CD4-positive, alpha-beta T cell (primary cell): ENCODE data around the gene NCKIPSD. TPM values are rescaled to one million over a fixed set of nuclear protein-coding genes. Genes with fewer than 3 reads are reported as not detected.
A peak's percentile ranks its signal among the peaks of the same experiment; 100 is the strongest.
"Not testable (repeated sequence)": the region's sequence is repeated elsewhere in the genome, so short reads cannot be mapped to it uniquely, and the experiment has no call there.

Source experiments
- ATAC-seq: fragments of 200-7000 bp; cut with Tn5 transposase; one replicate; pipeline ENCODE4 v1.10.0; 2022; ENCODE audit warnings: mild to moderate bottlenecking; ENCODE audit not compliant: poor library complexity
- CTCF ChIA-PET: fragments of 350-600 bp; sonication (Branson Sonifier 250); formaldehyde crosslinking; loops from one replicate; lab custom pipeline; 2021; ENCODE audit warnings: antibody characterized with exemption, inconsistent platforms; lab: Charles Lee
- POLR2A ChIA-PET: fragments of 350-600 bp; sonication (Branson Sonifier 250); formaldehyde crosslinking; loops from one replicate; lab custom pipeline; 2021; ENCODE audit warnings: antibody characterized with exemption, inconsistent platforms; lab: Charles Lee
- DNase-seq, 14 experiments: peaks; one replicate each; pipeline ENCODE4 v3.0.0-alpha.2; 2013 to 2020; ENCODE audit warnings: mixed read lengths in 2 of 14
- H3K27ac ChIP-seq, 2 donors: one replicate each; pipeline versions ENCODE4 v1.5.1 to v1.7.0; 2013; ENCODE audit warnings: low read length in 2 of 2, low read depth in 1 of 2, mild to moderate bottlenecking in 1 of 2
- H3K27me3 ChIP-seq, 2 experiments: 1 replicate in 1 of 2; 2 replicates in 1 of 2; pipeline versions ENCODE4 v1.6.1 to v1.7.0; 2013; ENCODE audit warnings: low read length in 2 of 2, control low read depth in 1 of 2, mild to moderate bottlenecking in 1 of 2, moderate library complexity in 1 of 2; ENCODE audit not compliant: insufficient read depth in 2 of 2, control insufficient read depth in 1 of 2
- H3K36me3 ChIP-seq: one replicate; pipeline ENCODE4 v1.6.1; 2013; ENCODE audit warnings: low read length, control low read depth; ENCODE audit not compliant: insufficient read depth
- H3K4me1 ChIP-seq: one replicate; pipeline ENCODE4 v1.6.1; 2013; ENCODE audit warnings: low read length, control low read depth; ENCODE audit not compliant: insufficient read depth
- H3K4me3 ChIP-seq: one replicate; pipeline ENCODE4 v1.5.1; 2013; ENCODE audit warnings: mild to moderate bottlenecking, low read length, moderate library complexity
- H3K9me3 ChIP-seq, 2 experiments: 1 replicate in 1 of 2; 2 replicates in 1 of 2; pipeline versions ENCODE4 v1.6.1 to v1.7.0; 2013; ENCODE audit warnings: low read length in 2 of 2, mild to moderate bottlenecking in 2 of 2, control low read depth in 1 of 2, moderate library complexity in 1 of 2; ENCODE audit not compliant: control insufficient read depth in 1 of 2, insufficient read depth in 1 of 2
- H3K27ac Mint-ChIP-seq: one replicate; pipeline ENCODE4 v1.8.0; 2020; ENCODE audit warnings: mixed read lengths
- H3K27me3 Mint-ChIP-seq: one replicate; pipeline ENCODE4 v1.8.0; 2021; ENCODE audit warnings: mixed read lengths
- H3K36me3 Mint-ChIP-seq: one replicate; pipeline ENCODE4 v1.8.0; 2021; ENCODE audit warnings: low read depth, mixed read lengths
- H3K4me1 Mint-ChIP-seq: one replicate; pipeline ENCODE4 v1.8.0; 2021; ENCODE audit warnings: low read depth, mixed read lengths
- H3K4me3 Mint-ChIP-seq: one replicate; pipeline ENCODE4 v1.8.0; 2020; ENCODE audit warnings: mild to moderate bottlenecking, mixed read lengths
- H3K9me3 Mint-ChIP-seq: one replicate; pipeline ENCODE4 v1.8.0; 2020; ENCODE audit warnings: mixed read lengths
- intact Hi-C, 2 experiments: fragments of 100-400 bp; cut with DNase I in 1 of 2; cut with micrococcal nuclease in 1 of 2; formaldehyde crosslinking; loops; one replicate each; pipeline versions ENCODE4 v1.15.1 to v1.9.0; 2023 to 2025; cut with DNase I, micrococcal nuclease
- polyA plus RNA-seq, 2 donors: library from polyadenylated mRNA; unstranded; fragments of 120-200 nt; gene quantifications; one replicate each; pipeline ENCODE4 v1.2.1, GENCODE V29; 2013
- total RNA-seq, 174 experiments: library from RNA in 2 of 174; stranded (reverse) in 2 of 174; gene quantifications; one replicate each; pipeline ENCODE4 v1.2.3 and lab custom pipeline; 2021 to 2026
- TF ChIP-seq, protein P1 (sequence below): fragments of 200-600 bp; IDR thresholded peaks from one replicate; pipeline ENCODE4 v1.8.0; 2022; ENCODE audit warnings: antibody characterized with exemption, mild to moderate bottlenecking

Gene NCKIPSD
- total RNA-seq = 10 to 100 TPM in 1 of 2 experiments, 1 to 10 TPM in 1; 9.7 to 10.8 TPM
- polyA plus RNA-seq (2013, experiment 1 of 2) = 10.1 TPM
- 13.1 TPM for polyA plus RNA-seq (2013, experiment 2 of 2)
- total RNA-seq (lab: John Stamatoyannopoulos, UW) = 4.6 to 80.2 (median 21.6) reads per million in 172 experiments

DNA sequence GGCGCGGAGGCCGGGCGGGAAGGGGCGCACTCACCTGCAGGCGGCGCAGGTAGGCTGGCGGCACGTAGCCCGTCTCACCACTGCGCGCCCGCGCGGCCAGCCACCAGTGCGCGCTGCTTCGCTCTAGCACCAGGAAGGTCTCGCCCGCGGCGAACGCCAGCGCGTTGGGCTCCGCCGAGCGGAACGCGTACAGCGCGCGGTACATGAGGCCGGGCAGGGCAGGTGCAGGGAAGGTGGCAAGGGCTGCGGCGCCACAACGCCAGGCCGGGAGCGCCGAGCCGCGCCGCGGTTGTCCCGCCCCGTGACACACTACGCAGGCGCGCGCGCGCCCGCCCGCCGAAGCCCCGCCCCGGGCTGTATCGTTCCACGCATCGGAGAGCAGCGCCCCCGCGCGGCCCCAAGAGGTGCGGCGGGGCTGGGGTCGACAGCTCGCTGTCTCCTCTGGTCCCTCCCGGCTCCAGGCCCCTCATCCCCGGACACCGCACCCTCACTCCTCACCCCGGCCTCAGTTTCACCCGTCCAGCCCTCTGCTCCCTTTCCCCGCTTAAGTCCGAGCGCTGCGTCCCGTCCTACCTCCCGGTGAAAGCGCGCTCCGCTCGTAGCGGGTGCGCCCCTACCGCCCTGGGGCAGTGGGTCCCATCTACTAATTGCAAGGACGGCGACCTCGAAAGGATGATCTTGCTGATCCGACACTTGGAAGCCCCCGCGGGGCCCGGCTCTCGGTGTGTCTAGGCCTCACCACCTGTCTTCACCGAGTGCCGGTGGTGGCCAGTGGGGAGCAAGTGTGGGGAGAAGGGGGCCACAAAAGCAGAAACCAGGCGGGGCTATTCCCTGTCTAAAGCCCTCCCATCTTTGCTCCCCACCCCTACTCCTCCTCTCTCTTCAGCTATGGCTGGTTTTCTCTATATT lies at the start of gene NCKIPSD:
TSS of gene NCKIPSD (minus strand) at position 313 of the 909 bp plus-strand sequence. CDS start at position 205, 108 bp downstream.
- H3K36me3 ChIP-seq = peaks cover 51% of the 10 kb centered on the region
- H3K27ac ChIP-seq = peak within 1 kb of the TSS; percentile 32 to 44
- peak within 1 kb of the TSS; percentile 69 for H3K4me3 ChIP-seq
- TF ChIP-seq, protein P1, sequence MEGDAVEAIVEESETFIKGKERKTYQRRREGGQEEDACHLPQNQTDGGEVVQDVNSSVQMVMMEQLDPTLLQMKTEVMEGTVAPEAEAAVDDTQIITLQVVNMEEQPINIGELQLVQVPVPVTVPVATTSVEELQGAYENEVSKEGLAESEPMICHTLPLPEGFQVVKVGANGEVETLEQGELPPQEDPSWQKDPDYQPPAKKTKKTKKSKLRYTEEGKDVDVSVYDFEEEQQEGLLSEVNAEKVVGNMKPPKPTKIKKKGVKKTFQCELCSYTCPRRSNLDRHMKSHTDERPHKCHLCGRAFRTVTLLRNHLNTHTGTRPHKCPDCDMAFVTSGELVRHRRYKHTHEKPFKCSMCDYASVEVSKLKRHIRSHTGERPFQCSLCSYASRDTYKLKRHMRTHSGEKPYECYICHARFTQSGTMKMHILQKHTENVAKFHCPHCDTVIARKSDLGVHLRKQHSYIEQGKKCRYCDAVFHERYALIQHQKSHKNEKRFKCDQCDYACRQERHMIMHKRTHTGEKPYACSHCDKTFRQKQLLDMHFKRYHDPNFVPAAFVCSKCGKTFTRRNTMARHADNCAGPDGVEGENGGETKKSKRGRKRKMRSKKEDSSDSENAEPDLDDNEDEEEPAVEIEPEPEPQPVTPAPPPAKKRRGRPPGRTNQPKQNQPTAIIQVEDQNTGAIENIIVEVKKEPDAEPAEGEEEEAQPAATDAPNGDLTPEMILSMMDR = peak; percentile 83
- peaks cover 33% of the 10 kb centered on the region for H3K4me1 Mint-ChIP-seq
- H3K9me3 ChIP-seq = no peaks in the 10 kb centered on the region
- H3K36me3 Mint-ChIP-seq = peaks cover 65% of the 10 kb centered on the region
- H3K4me1 ChIP-seq = peaks cover 31% of the 10 kb centered on the region
- no peaks in the 10 kb centered on the region for H3K27me3 Mint-ChIP-seq
- DNase-seq (peak; percentile 83 to 96 (median 90)), ATAC-seq (peak; percentile 90)
- ChIA-PET CTCF (interaction anchor here (0.6 to 1.7 kb wide), 22 partner anchors 9 to 597 kb away, joined by 3 to 6 read pairs (median 4); partner anchors contain the start of genes IP6K2, PRKAR2A, SLC25A20 and UQCRC1), POLR2A (interaction anchor here (0.5 to 1.8 kb wide), 8 partner anchors 29 to 446 kb away, joined by 3 to 6 read pairs (median 5); partner anchors contain the start of genes IP6K2, PRKAR2A, QRICH1 and SLC25A20)
- H3K4me3 Mint-ChIP-seq = peak within 1 kb of the TSS; percentile 97
- intact Hi-C loops = loop anchor here (1.0 to 10.0 kb wide), 6 partner anchors 31 to 1819 kb away; partner anchors contain the start of genes CACNA2D2 (in 1 of the 2), ELP6 (in 1 of the 2), IP6K2 (in 1 of the 2) and SLC26A6 (in 1 of the 2)
- H3K27me3 ChIP-seq = no peaks in the 10 kb centered on the region
- H3K27ac Mint-ChIP-seq = peak within 1 kb of the TSS; percentile 79
- no peaks in the 10 kb centered on the region for H3K9me3 Mint-ChIP-seq

DNA sequence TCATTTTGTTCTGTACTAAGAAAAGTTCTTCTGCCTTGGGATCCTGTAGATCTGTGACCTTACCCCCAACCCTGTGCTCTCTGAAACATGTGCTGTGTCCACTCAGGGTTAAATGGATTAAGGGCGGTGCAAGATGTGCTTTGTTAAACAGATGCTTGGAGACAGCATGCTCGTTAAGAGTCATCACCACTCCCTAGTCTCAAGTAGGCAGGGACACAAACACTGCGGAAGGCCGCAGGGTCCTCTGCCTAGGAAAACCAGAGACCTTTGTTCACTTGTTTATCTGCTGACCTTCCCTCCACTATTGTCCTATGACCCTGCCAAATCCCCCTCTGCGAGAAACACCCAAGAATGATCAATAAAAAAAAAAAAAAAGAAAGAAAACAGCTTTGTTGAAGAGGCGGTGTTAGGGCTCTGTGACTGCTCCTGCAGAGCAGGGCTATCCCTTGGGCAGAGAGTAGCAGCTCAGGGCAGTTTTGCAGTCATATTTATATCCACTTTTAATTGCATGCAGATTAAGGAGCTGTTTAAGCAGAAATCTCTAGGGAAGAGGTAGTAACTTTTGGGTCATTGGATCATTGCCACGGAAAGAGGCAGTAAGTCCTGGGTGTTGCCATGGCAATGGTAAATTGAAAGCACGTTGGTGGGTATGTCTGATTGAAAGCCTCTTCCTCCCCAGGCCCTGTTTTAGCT lies 49.5 kb upstream of the NCKIPSD start:
- CTCF ChIA-PET = interaction anchor here (0.8 kb wide), 1 partner anchor 287 kb away, joined by 3 read pairs; no protein-coding TSS in a partner anchor
- H3K36me3 ChIP-seq, H3K27me3 Mint-ChIP-seq, intact Hi-C loops, DNase-seq, H3K9me3 Mint-ChIP-seq, H3K27me3 ChIP-seq, H3K27ac ChIP-seq, H3K4me1 Mint-ChIP-seq, H3K36me3 Mint-ChIP-seq, H3K4me3 Mint-ChIP-seq, H3K9me3 ChIP-seq, ATAC-seq, H3K4me1 ChIP-seq, H3K27ac Mint-ChIP-seq, H3K4me3 ChIP-seq: not testable (repeated sequence)
- POLR2A ChIA-PET = interaction anchor here (0.6 kb wide), 1 partner anchor 217 kb away, joined by 3 read pairs; no protein-coding TSS in a partner anchor

DNA sequence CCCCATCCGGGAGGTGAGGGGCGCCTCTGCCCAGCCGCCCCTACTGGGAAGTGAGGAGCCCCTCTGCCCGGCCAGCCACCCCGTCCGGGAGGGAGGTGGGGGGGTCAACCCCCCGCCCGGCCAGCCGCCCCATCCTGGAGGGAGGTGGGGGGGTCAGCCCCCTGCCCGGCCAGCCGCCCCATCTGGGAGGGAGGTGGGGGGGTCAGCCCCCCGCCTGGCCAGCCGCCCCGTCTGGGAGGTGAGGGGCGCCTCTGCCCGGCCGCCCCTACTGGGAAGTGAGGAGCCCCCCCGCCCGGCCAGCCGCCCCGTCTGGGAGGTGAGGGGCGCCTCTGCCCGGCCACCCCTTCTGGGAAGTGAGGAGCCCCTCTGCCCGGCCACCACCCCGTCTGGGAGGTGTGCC lies 48.8 kb upstream of the NCKIPSD start:
- H3K27ac ChIP-seq, H3K4me3 ChIP-seq, H3K9me3 Mint-ChIP-seq, DNase-seq, H3K9me3 ChIP-seq, H3K4me1 Mint-ChIP-seq, H3K4me1 ChIP-seq, H3K36me3 ChIP-seq, H3K36me3 Mint-ChIP-seq, POLR2A ChIA-PET, intact Hi-C loops, CTCF ChIA-PET, H3K27ac Mint-ChIP-seq, H3K4me3 Mint-ChIP-seq, ATAC-seq, H3K27me3 ChIP-seq, H3K27me3 Mint-ChIP-seq: not testable (repeated sequence)

DNA sequence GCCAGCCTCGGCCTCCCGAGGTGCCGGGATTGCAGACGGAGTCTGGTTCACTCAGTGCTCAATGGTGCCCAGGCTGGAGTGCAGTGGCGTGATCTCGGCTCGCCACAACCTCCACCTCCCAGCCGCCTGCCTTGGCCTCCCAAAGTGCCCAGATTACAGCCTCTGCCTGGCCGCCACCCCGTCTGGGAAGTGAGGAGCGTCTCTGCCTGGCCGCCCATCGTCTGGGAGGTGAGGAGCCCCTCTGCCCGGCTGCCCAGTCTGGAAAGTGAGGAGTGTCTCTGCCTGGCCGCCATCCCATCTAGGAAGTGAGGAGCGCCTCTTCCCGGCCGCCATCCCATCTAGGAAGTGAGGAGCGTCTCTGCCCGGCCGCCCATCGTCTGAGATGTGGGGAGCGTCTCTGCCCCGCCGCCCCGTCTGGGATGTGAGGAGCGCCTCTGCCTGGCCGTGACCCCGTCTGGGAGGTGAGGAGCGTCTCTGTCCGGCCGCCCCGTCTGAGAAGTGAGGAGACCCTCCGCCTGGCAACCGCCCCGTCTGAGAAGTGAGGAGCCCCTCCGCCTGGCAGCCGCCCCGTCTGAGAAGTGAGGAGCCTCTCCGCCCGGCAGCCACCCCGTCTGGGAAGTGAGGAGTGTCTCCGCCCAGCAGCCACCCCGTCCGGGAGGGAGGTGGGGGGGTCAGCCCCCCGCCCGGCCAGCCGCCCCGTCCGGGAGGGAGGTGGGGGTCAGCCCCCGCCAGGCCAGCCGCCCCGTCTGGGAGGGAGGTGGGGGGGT lies 48.2 kb upstream of the NCKIPSD start:
- intact Hi-C loops = not testable (repeated sequence)

More for the DNA sequence above, 48.2 kb upstream of the NCKIPSD start:
- H3K27ac ChIP-seq, H3K27me3 Mint-ChIP-seq, H3K27ac Mint-ChIP-seq, POLR2A ChIA-PET, DNase-seq, H3K9me3 Mint-ChIP-seq, H3K27me3 ChIP-seq, H3K4me3 ChIP-seq, CTCF ChIA-PET, H3K4me1 Mint-ChIP-seq, H3K4me3 Mint-ChIP-seq, H3K4me1 ChIP-seq, H3K36me3 Mint-ChIP-seq, H3K36me3 ChIP-seq, ATAC-seq, H3K9me3 ChIP-seq: not testable (repeated sequence)
